ENCODE measurements around the gene LRFN5. TPM values are rescaled to one million over a fixed set of nuclear protein-coding genes. Genes with fewer than 3 reads are reported as not detected.

LRFN5 gene
- total RNA-seq, 1 donor from 2014 or later = 1.0 TPM

DNA sequence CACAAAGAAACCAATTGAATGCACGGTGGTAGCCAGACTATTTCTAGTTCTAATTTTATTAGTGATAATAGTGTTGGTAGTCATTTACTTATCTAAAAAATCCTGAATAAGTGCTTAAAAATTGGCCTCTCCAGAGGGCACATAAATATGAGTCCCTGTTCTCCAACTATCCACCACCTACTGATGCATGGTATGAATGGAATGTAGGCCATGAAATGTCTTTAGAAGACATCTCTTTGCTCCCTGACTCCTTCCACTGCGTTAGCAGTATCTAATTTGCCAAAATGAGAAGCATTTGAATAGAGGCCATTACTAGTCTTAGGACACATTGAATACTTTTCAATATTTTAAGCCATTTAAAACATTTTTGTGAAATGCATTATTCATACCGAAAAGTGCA is 261.7 kb downstream of the LRFN5 start:
- H3K27ac ChIP-seq = no peak overlapping the region
- intact Hi-C loops (cut with DNase I) = no loop called here
- TF ChIP-seq, protein P1, sequence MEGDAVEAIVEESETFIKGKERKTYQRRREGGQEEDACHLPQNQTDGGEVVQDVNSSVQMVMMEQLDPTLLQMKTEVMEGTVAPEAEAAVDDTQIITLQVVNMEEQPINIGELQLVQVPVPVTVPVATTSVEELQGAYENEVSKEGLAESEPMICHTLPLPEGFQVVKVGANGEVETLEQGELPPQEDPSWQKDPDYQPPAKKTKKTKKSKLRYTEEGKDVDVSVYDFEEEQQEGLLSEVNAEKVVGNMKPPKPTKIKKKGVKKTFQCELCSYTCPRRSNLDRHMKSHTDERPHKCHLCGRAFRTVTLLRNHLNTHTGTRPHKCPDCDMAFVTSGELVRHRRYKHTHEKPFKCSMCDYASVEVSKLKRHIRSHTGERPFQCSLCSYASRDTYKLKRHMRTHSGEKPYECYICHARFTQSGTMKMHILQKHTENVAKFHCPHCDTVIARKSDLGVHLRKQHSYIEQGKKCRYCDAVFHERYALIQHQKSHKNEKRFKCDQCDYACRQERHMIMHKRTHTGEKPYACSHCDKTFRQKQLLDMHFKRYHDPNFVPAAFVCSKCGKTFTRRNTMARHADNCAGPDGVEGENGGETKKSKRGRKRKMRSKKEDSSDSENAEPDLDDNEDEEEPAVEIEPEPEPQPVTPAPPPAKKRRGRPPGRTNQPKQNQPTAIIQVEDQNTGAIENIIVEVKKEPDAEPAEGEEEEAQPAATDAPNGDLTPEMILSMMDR (IDR thresholded peaks at IDR 0.05) = no peak
- ATAC-seq = no peak
- H3K9me3 ChIP-seq = no peaks in the 10 kb centered on the region
- DNase-seq = no peak
- H3K27me3 ChIP-seq = no peaks in the 10 kb centered on the region
- H3K4me3 ChIP-seq = no peak overlapping the region
- no peaks in the 10 kb centered on the region for H3K36me3 ChIP-seq
- no peaks in the 10 kb centered on the region for H3K4me1 ChIP-seq

DNA sequence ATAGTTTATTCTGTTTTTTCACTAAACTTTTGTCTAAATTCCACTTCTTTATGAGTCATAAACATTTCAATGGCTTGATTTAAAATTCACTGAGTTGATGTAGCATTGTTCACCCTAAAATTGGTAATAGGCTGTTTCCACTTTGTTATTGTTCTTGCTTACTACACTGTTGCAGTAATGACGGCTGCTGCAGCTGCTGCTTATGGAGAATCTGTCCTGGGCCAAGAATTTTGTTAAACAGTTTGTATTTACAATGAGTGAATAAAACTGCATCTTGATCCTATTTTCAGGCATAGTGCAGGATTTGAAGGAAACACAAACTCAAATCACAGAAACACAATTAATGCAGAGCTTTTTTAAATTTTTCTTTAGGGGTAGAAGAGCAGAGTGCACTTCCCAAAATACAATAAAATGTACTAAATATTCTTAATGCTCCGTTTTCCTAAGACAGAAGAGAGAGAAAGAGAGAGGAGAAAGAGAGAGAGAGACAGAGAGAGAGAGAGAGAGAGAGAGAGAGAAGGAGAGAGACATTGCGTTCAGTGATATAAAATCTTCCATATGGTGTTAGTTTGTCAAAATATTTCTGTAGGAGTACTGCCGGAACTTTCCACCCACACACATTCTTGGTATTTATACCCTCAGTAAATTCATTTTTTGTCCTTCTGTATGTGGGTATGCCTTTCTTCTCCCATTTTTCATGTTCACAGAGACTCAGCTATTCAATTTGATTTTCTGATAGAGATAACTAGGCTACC is 266.4 kb downstream of the LRFN5 start:
- TF ChIP-seq, protein P1 (IDR thresholded peaks at IDR 0.05) = no peak
- DNase-seq = no peak
- H3K36me3 ChIP-seq = no peaks in the 10 kb centered on the region
- H3K4me3 ChIP-seq = no peak overlapping the region
- no peak overlapping the region for H3K27ac ChIP-seq
- no peaks in the 10 kb centered on the region for H3K4me1 ChIP-seq
- no peaks in the 10 kb centered on the region for H3K9me3 ChIP-seq
- no peaks in the 10 kb centered on the region for H3K27me3 ChIP-seq
- intact Hi-C loops (cut with DNase I) = no loop called here
- no peak for ATAC-seq

DNA sequence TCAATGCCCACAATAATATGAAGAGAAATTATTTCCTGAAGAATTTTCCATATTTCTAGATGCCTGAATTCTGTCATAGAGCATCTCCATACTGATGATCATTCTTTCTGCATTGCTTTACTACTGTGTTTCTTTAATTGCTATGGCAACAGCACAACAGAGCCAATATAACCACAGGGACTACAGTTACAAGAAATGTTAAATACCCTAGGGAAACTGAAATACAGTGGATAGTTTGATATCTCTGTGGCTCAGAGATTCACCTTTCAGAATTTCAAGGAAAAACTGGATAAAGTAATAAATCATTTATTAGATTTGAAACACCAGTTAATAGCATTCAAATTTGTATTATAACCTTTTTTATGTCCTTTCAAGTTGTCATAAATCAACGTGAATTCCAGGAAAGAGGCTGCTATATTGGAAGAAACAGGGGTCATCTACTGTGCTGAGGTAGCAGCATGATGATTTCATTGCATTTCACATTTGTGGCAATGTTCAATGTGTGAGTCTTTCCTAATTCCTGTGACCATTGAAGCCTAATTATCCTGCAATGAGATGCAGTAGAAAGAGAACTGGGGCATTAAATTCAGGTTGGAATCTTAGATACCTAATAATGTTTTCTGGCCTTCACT is 267.1 kb downstream of the LRFN5 start:
- Histone ChIP-seq H3K36me3 (no peaks in the 10 kb centered on the region), H3K27ac (no peak overlapping the region), H3K9me3 (no peaks in the 10 kb centered on the region), H3K4me3 (no peak overlapping the region), H3K4me1 (no peaks in the 10 kb centered on the region), H3K27me3 (no peaks in the 10 kb centered on the region)
- intact Hi-C loops (cut with DNase I) = no loop called here
- DNase-seq (no peak), ATAC-seq (no peak)
- TF ChIP-seq, protein P1 (IDR thresholded peaks at IDR 0.05) = no peak

DNA sequence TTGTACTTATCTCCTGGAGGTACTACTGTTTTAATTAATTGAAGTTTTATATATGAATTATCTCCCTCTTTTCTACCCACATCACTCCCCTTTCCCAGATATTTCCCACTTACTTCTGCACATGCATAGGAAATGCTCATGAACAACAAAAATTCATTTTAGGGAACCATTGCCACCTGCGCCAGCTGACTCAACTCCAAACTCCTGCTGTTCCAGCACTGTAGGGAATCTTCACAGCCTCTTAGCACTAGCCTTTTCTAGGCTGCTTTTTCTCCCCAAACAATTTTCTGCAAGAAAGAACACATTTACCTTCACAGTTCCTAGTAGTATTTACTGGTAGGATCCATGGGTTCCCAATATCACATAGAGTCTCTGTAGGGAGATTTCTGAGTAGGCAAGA is 268.4 kb downstream of the LRFN5 start:
- no peaks in the 10 kb centered on the region for H3K36me3 ChIP-seq
- ATAC-seq = no peak
- no peak overlapping the region for H3K4me3 ChIP-seq
- no peak for DNase-seq
- H3K27me3 ChIP-seq = no peaks in the 10 kb centered on the region
- H3K27ac ChIP-seq = no peak overlapping the region
- no peaks in the 10 kb centered on the region for H3K4me1 ChIP-seq
- TF ChIP-seq, protein P1 (IDR thresholded peaks at IDR 0.05) = no peak
- no peaks in the 10 kb centered on the region for H3K9me3 ChIP-seq
- intact Hi-C loops (cut with DNase I) = no loop called here

DNA sequence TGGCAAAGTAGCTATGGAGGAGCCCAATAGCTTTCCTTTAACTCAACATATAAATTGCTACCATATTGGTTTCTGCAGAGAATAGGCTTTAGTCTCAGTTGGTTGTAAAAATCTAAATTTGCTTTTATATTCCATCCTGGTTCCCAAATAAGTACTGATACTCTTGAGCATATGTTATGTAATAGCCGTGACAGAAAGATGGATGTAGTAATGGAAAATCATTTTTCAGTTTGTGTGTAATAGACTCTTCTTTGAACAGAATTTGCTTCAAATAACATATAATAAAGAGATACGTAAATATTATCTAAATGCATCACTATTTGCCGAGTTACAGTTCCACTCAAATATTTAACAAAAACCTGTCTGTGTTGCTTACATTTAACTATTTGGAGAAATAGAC is 271.6 kb downstream of the LRFN5 start:
- intact Hi-C loops (cut with DNase I) = no loop called here
- Histone ChIP-seq H3K36me3 (no peaks in the 10 kb centered on the region), H3K9me3 (no peaks in the 10 kb centered on the region), H3K4me1 (no peaks in the 10 kb centered on the region), H3K4me3 (no peak overlapping the region), H3K27me3 (no peaks in the 10 kb centered on the region), H3K27ac (no peak overlapping the region)
- TF ChIP-seq, protein P1 (IDR thresholded peaks at IDR 0.05) = no peak
- ATAC-seq (no peak), DNase-seq (no peak)
